DND-41 (cell line): Measurements from ENCODE around the gene RBP2.

Experiments
- CTCF ChIP-seq: IDR thresholded peaks from 2 replicates; pipeline ENCODE4 v1.5.1; 2012; ENCODE audit warnings: borderline replicate concordance, low read length, moderate library complexity, mild to moderate bottlenecking; ENCODE audit not compliant: poor library complexity, severe bottlenecking; ENCODE audit errors: extremely low read depth
- EZH2 ChIP-seq: IDR thresholded peaks from 3 replicates; pipeline ENCODE4 v1.6.1; 2012; ENCODE audit warnings: borderline replicate concordance, low read depth, mild to moderate bottlenecking, moderate library complexity, low read length, inconsistent platforms; ENCODE audit not compliant: severe bottlenecking

DNA sequence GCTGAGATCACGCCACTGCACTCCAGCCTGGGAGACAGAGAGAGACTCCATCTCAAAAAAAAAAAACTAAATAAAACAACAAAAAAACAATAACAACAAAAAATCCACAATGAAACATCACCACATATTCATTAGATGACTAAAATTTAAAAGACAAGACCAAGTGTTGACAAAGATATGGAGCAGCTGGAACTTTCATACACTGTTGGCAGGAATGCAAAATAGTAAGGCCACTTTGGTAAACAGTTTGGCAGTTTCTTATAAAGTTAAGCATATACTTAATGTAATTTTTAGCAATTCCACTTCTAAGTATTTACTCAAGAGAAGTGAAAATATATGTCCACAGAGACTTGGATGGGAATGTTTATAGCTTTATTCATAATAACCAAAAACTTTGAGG is 43.2 kb downstream of the RBP2 start:
- TF ChIP-seq CTCF (no peak), EZH2 (no peak)
